Ureter (tissue), 1 donor: ENCODE data around the gene ARHGEF35. TPM values are rescaled to one million over a fixed set of nuclear protein-coding genes. Genes with fewer than 3 reads are reported as not detected.
"Not testable (repeated sequence)": the region's sequence is repeated elsewhere in the genome, so short reads cannot be mapped to it uniquely, and the experiment has no call there.

Source experiments
- DNase-seq: peaks from one replicate; pipeline ENCODE4 v3.0.0-alpha.2; 2020; ENCODE audit warnings: low spot score
- total RNA-seq: library from RNA; stranded (reverse); gene quantifications from one replicate; pipeline ENCODE4 v1.2.4, GENCODE V29; 2023
- donor health status: DM: yes; HTN: yes; CAD: no.

ARHGEF35 gene
- 9.7 TPM for total RNA-seq

- not testable (repeated sequence) for DNase-seq
These were observed at the start of gene ARHGEF35 for GRCh38 chr7:144195212-144195872. Gene ARHGEF35, minus strand, starts transcription at chr7:144195833. Its CDS starts 7,450 bp downstream, at chr7:144188383.

- not testable (repeated sequence) for DNase-seq
These were observed 49.7 kb upstream of the ARHGEF35 start for GRCh38 chr7:144245372-144245771.

GRCh38 chr7:144239365-144239764 is 43.7 kb upstream of the ARHGEF35 start, which contains the start of gene OR2A42:
Gene OR2A42, minus strand, starts transcription at chr7:144239605. Its CDS starts 6,762 bp downstream, at chr7:144232843.
- DNase-seq, result not testable (repeated sequence)

GRCh38 chr7:144238530-144239082 is 43.0 kb upstream of the ARHGEF35 start:
- not testable (repeated sequence) for DNase-seq

- not testable (repeated sequence) for DNase-seq
These were observed 37.4 kb upstream of the ARHGEF35 start for GRCh38 chr7:144233039-144233438.

GRCh38 chr7:144231027-144231426 is 35.4 kb upstream of the ARHGEF35 start:
- not testable (repeated sequence) for DNase-seq

- not testable (repeated sequence) for DNase-seq
These were observed 33.2 kb upstream of the ARHGEF35 start for GRCh38 chr7:144228810-144229209.

GRCh38 chr7:144226866-144227265 is 31.2 kb upstream of the ARHGEF35 start:
- not testable (repeated sequence) for DNase-seq

- not testable (repeated sequence) for DNase-seq
These were observed 28.0 kb upstream of the ARHGEF35 start for GRCh38 chr7:144223675-144224074.

GRCh38 chr7:144220531-144220930 is 24.9 kb upstream of the ARHGEF35 start:
- DNase-seq, result not testable (repeated sequence)

GRCh38 chr7:144219149-144219548 is 23.5 kb upstream of the ARHGEF35 start:
- DNase-seq, result not testable (repeated sequence)

- not testable (repeated sequence) for DNase-seq
These were observed 22.9 kb upstream of the ARHGEF35 start for GRCh38 chr7:144218581-144218980.

GRCh38 chr7:144217200-144217599 is 21.6 kb upstream of the ARHGEF35 start:
- DNase-seq, result not testable (repeated sequence)

- not testable (repeated sequence) for DNase-seq
These were observed 9.7 kb upstream of the ARHGEF35 start for GRCh38 chr7:144205306-144205705.

- DNase-seq, result not testable (repeated sequence)
These were observed 7.5 kb upstream of the ARHGEF35 start for GRCh38 chr7:144203086-144203485.

GRCh38 chr7:144201978-144202377 is 6.3 kb upstream of the ARHGEF35 start:
- DNase-seq, result not testable (repeated sequence)

- not testable (repeated sequence) for DNase-seq
These were observed 3.3 kb upstream of the ARHGEF35 start for GRCh38 chr7:144198934-144199333.

- not testable (repeated sequence) for DNase-seq
These were observed 1.2 kb downstream of the ARHGEF35 start for GRCh38 chr7:144194453-144194852.

GRCh38 chr7:144193782-144194181 is 1.9 kb downstream of the ARHGEF35 start:
- not testable (repeated sequence) for DNase-seq

- not testable (repeated sequence) for DNase-seq
These were observed 7.0 kb downstream of the ARHGEF35 start for GRCh38 chr7:144188578-144189171.

- not testable (repeated sequence) for DNase-seq
These were observed 7.8 kb downstream of the ARHGEF35 start for GRCh38 chr7:144187848-144188247.

GRCh38 chr7:144183166-144183565 is 12.5 kb downstream of the ARHGEF35 start, which contains the start of gene CTAGE4:
Gene CTAGE4, plus strand, starts transcription at chr7:144183466. Its CDS starts 38 bp downstream, at chr7:144183504.
- not testable (repeated sequence) for DNase-seq

GRCh38 chr7:144179165-144179479 is 16.5 kb downstream of the ARHGEF35 start:
- DNase-seq, result not testable (repeated sequence)
